SK-N-SH treated with all-trans-retinoic acid at 6 μM for 48 hours (cell line): Measurements from ENCODE around the gene LMAN2.

ENCODE experiments used
- ARNTL ChIP-seq: fragments of 450-650 bp; formaldehyde crosslinking; IDR thresholded peaks from 2 replicates; pipeline ENCODE4 v1.5.0; 2020; ENCODE audit warnings: low read depth, mild to moderate bottlenecking, moderate library complexity, borderline replicate concordance
- CSRNP3 ChIP-seq: fragments of 250-450 bp; sonication (Bioruptor Pico); IDR thresholded peaks from 2 replicates; pipeline ENCODE4 v1.5.1; 2021; ENCODE audit warnings: mild to moderate bottlenecking, moderate library complexity
- GLIS3 ChIP-seq: fragments of 250-450 bp; sonication (Bioruptor Pico); IDR thresholded peaks from 2 replicates; pipeline ENCODE4 v1.5.0; 2020; ENCODE audit warnings: mild to moderate bottlenecking, moderate library complexity
- OSR1 ChIP-seq: fragments of 250-450 bp; sonication (Bioruptor Pico); IDR thresholded peaks from 2 replicates; pipeline ENCODE4 v1.8.0; 2022; ENCODE audit warnings: moderate library complexity, mild to moderate bottlenecking, inconsistent platforms
- POU6F1 ChIP-seq: fragments of 250-450 bp; sonication (Bioruptor Pico); IDR thresholded peaks from 2 replicates; pipeline ENCODE4 v1.8.0; 2021; ENCODE audit warnings: low read depth, mild to moderate bottlenecking, moderate library complexity, borderline replicate concordance
- PPARA ChIP-seq: fragments of 250-450 bp; sonication (Bioruptor Pico); IDR thresholded peaks from 2 replicates; pipeline ENCODE4 v1.5.0; 2020; ENCODE audit warnings: mild to moderate bottlenecking, borderline replicate concordance
- RARB ChIP-seq: fragments of 250-450 bp; sonication (Bioruptor Pico); IDR thresholded peaks from 2 replicates; pipeline ENCODE4 v1.8.0; 2021; ENCODE audit warnings: mild to moderate bottlenecking, moderate library complexity
- SNAI2 ChIP-seq: fragments of 250-450 bp; sonication (Bioruptor Pico); IDR thresholded peaks from 2 replicates; pipeline ENCODE4 v1.5.0; 2020; ENCODE audit warnings: mild to moderate bottlenecking, moderate library complexity
- TCF4 ChIP-seq: fragments of 250-450 bp; sonication (Bioruptor Pico); IDR thresholded peaks from 2 replicates; pipeline ENCODE4 v1.8.0; 2021; ENCODE audit warnings: mild to moderate bottlenecking, moderate library complexity, borderline replicate concordance
- TOX ChIP-seq: fragments of 250-450 bp; sonication (Bioruptor Pico); IDR thresholded peaks from 2 replicates; pipeline ENCODE4 v1.8.0; 2021; ENCODE audit warnings: mild to moderate bottlenecking, moderate library complexity, borderline replicate concordance
- ZFP3 ChIP-seq: fragments of 250-450 bp; sonication (Bioruptor Pico); IDR thresholded peaks from 2 replicates; pipeline ENCODE4 v1.5.0; 2020; ENCODE audit warnings: mild to moderate bottlenecking, moderate library complexity
- ZNF565 ChIP-seq: fragments of 450-650 bp; formaldehyde crosslinking; conservative IDR thresholded peaks from 2 replicates; pipeline ENCODE4 v1.5.0; 2020; ENCODE audit warnings: low read depth, mild to moderate bottlenecking, moderate library complexity

DNA sequence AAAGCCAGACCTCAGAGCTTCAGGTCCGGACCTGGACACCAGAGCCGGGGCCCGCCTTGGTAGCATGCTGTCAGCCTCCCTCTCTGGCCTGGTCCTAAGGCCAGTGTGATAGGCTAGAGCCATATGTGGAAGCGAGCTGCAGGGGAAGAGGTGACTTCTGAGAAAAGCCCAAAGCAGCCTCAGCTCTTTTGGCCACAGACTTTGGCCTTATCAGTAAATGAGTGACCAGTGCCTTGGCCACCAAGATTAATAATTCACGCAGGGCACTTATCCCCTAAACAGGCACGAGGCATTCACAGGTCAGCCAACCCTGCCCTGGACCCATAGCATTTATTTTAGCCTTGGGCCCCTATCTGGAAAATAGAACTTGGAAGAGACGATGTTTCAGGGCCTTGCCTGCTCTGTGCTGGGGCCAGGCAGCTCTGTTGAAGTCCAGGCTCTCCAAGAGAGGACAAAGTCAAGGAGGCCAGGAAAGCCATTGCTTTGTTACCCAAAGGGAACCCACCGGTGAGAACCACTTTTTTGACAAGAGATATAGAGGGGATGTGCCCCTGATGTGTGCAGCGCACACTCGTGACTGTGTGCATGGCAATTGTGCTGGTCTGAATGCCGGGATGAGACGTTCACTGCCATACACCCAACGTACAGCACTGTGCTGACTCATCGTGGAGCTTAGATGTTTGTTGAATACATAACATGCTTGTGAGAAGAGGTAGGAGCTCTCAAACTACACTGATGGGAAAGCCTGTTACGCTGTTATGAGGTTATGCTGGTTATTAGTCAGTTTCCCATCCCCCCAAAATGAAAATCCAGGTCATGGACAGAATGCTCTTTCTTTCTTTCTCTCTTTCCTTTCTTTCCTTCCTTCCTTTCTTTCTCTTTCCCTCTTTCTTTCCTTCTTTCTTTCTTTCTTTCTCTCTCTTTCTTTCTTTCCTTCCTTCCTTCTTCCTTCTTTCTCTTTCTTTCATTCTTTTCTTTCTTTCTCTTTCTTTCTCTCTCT is 27.7 kb upstream of the LMAN2 start:
- TF ChIP-seq ZNF565 (no peak), PPARA (CRISPR knock-in tag) (no peak), ARNTL (CRISPR knock-in tag) (no peak), TCF4 (CRISPR knock-in tag) (no peak), TOX (CRISPR knock-in tag) (no peak), SNAI2 (CRISPR knock-in tag) (no peak), POU6F1 (CRISPR knock-in tag) (no peak), CSRNP3 (CRISPR knock-in tag) (no peak), GLIS3 (CRISPR knock-in tag) (no peak), RARB (CRISPR knock-in tag) (no peak), OSR1 (no peak), ZFP3 (no peak)
